Measurements from ENCODE around the gene GNB5. TPM values are rescaled to one million over a fixed set of nuclear protein-coding genes. Genes with fewer than 3 reads are reported as not detected.

Gene GNB5
- total RNA-seq, 1 experiment from 2014 or later = 48.8 TPM

GRCh38 chr15:52069559-52069958 is 121.6 kb downstream of the GNB5 start:
- Mint-ChIP-seq H3K4me1 (ENCODE audit: low read depth, unreplicated experiment) (peaks cover 24% of the 10 kb centered on the region), H3K4me3 (ENCODE audit: low read depth, unreplicated experiment) (no peak overlapping the region), H3K36me3 (ENCODE audit: insufficient read depth, unreplicated experiment) (peaks cover 22% of the 10 kb centered on the region), H3K27me3 (ENCODE audit: unreplicated experiment) (no peaks in the 10 kb centered on the region), H3K9me3 (ENCODE audit: low read depth, unreplicated experiment) (no peaks in the 10 kb centered on the region), H3K27ac (ENCODE audit: unreplicated experiment) (no peak overlapping the region)
- CTCF ChIA-PET = interaction anchor here (0.9 to 1.5 kb wide), 3 partner anchors 8 to 186 kb away, joined by 3 to 5 read pairs (median 3); no protein-coding TSS in a partner anchor
- DNase-seq = no peak
- intact Hi-C loops (cut with micrococcal nuclease; ENCODE audit: unreplicated experiment) = no loop called here
- BruUV-seq (replicated peaks) = no TSS peak
- TF ChIP-seq CTCF (IDR thresholded peaks at IDR 0.05; ENCODE audit: unreplicated experiment) = no peak

- DNase-seq = no peak
- peaks cover 32% of the 10 kb centered on the region for H3K36me3 Mint-ChIP-seq (ENCODE audit: insufficient read depth, unreplicated experiment)
- H3K9me3 Mint-ChIP-seq (ENCODE audit: low read depth, unreplicated experiment) = no peaks in the 10 kb centered on the region
- BruUV-seq (replicated peaks) = no TSS peak
- H3K4me1 Mint-ChIP-seq (ENCODE audit: low read depth, unreplicated experiment) = peaks cover 24% of the 10 kb centered on the region
- H3K4me3 Mint-ChIP-seq (ENCODE audit: low read depth, unreplicated experiment) = no peak overlapping the region
- TF ChIP-seq CTCF (IDR thresholded peaks at IDR 0.05; ENCODE audit: unreplicated experiment) = no peak
- intact Hi-C loops (cut with micrococcal nuclease; ENCODE audit: unreplicated experiment) = no loop called here
- CTCF ChIA-PET = interaction anchor here (0.6 kb wide), 1 partner anchor 165 kb away, joined by 5 read pairs; no protein-coding TSS in a partner anchor
- no peak overlapping the region for H3K27ac Mint-ChIP-seq (ENCODE audit: unreplicated experiment)
- no peaks in the 10 kb centered on the region for H3K27me3 Mint-ChIP-seq (ENCODE audit: unreplicated experiment)
Measured at GRCh38 chr15:52068004-52068615, 123.1 kb downstream of the GNB5 start.

GRCh38 chr15:52067545-52067926 is 123.7 kb downstream of the GNB5 start:
- Mint-ChIP-seq H3K27ac (ENCODE audit: unreplicated experiment) (no peak overlapping the region), H3K4me1 (ENCODE audit: low read depth, unreplicated experiment) (peaks cover 24% of the 10 kb centered on the region), H3K36me3 (ENCODE audit: insufficient read depth, unreplicated experiment) (peaks cover 34% of the 10 kb centered on the region), H3K4me3 (ENCODE audit: low read depth, unreplicated experiment) (no peak overlapping the region), H3K9me3 (ENCODE audit: low read depth, unreplicated experiment) (no peaks in the 10 kb centered on the region), H3K27me3 (ENCODE audit: unreplicated experiment) (no peaks in the 10 kb centered on the region)
- CTCF ChIA-PET = interaction anchor here (0.6 kb wide), 1 partner anchor 165 kb away, joined by 5 read pairs; no protein-coding TSS in a partner anchor
- TF ChIP-seq CTCF (IDR thresholded peaks at IDR 0.05; ENCODE audit: unreplicated experiment) = no peak
- BruUV-seq (replicated peaks) = no TSS peak
- intact Hi-C loops (cut with micrococcal nuclease; ENCODE audit: unreplicated experiment) = no loop called here
- DNase-seq = no peak

- intact Hi-C loops (cut with micrococcal nuclease; ENCODE audit: unreplicated experiment) = no loop called here
- Mint-ChIP-seq H3K36me3 (ENCODE audit: insufficient read depth, unreplicated experiment) (peaks cover 34% of the 10 kb centered on the region), H3K27me3 (ENCODE audit: unreplicated experiment) (no peaks in the 10 kb centered on the region), H3K27ac (ENCODE audit: unreplicated experiment) (no peak overlapping the region), H3K4me1 (ENCODE audit: low read depth, unreplicated experiment) (peaks cover 24% of the 10 kb centered on the region), H3K9me3 (ENCODE audit: low read depth, unreplicated experiment) (no peaks in the 10 kb centered on the region), H3K4me3 (ENCODE audit: low read depth, unreplicated experiment) (no peak overlapping the region)
- CTCF ChIA-PET = interaction anchor here (0.6 kb wide), 1 partner anchor 164 kb away, joined by 5 read pairs; no protein-coding TSS in a partner anchor
- DNase-seq = no peak
- no TSS peak for BruUV-seq (replicated peaks)
- no peak for TF ChIP-seq CTCF (IDR thresholded peaks at IDR 0.05; ENCODE audit: unreplicated experiment)
Measured at GRCh38 chr15:52066842-52067544, 124.2 kb downstream of the GNB5 start.

Other genes starting within 250 kb of the GNB5 start
- 21.3 and 22.5 TPM in 2 replicates for gene LEO1, start 219.6 kb downstream of the GNB5 start, total RNA-seq (2022)
- gene MAPK6, start 172.2 kb downstream of the GNB5 start, total RNA-seq (2022) = 28.4 and 35.9 TPM in 2 replicates
- gene BCL2L10, start 78.6 kb downstream of the GNB5 start, total RNA-seq (2022) = 0.47 TPM in 1 of 2 replicates, not detected in the other
- gene MYO5C, start 104.4 kb upstream of the GNB5 start, total RNA-seq (2022) = 48.1 and 48.4 TPM in 2 replicates

Measured in Calu3 (cell line).